Tibial nerve (tissue), 4 donors: ENCODE results near the gene TACSTD2. TPM values are rescaled to one million over a fixed set of nuclear protein-coding genes. Genes with fewer than 3 reads are reported as not detected.
"Not testable (repeated sequence)": the region's sequence is repeated elsewhere in the genome, so short reads cannot be mapped to it uniquely, and the experiment has no call there.

Source experiments
- DNase-seq, 2 donors: peaks; one replicate each; pipeline ENCODE4 v3.0.0-alpha.2; 2019; ENCODE audit warnings: low spot score in 2 of 2
- H3K27ac ChIP-seq, 4 donors: fragments of 200-600 bp; sonication (generic) in 3 of 4; one replicate each; pipeline ENCODE4 v1.5.1; 2017 to 2019; ENCODE audit warnings: mild to moderate bottlenecking in 1 of 4
- H3K27me3 ChIP-seq, 2 donors: fragments of 200-600 bp; sonication (generic) in 1 of 2; one replicate each; pipeline versions ENCODE4 v1.5.1 to v1.6.0; 2017 to 2019
- H3K36me3 ChIP-seq, 3 donors: fragments of 200-600 bp; sonication (generic); one replicate each; pipeline ENCODE4 v1.5.1; 2018 to 2019
- H3K4me1 ChIP-seq, 4 donors: fragments of 200-600 bp; sonication (generic) in 3 of 4; one replicate each; pipeline ENCODE4 v1.5.1; 2017 to 2019
- H3K4me3 ChIP-seq, 4 donors: fragments of 200-600 bp; sonication (generic) in 3 of 4; one replicate each; pipeline ENCODE4 v1.5.1; 2017 to 2019; ENCODE audit warnings: mild to moderate bottlenecking in 1 of 4, moderate library complexity in 1 of 4
- H3K9me3 ChIP-seq, 4 donors: fragments of 200-600 bp; sonication (generic) in 3 of 4; one replicate each; pipeline ENCODE4 v1.5.1; 2017 to 2019
- CTCF ChIP-seq, 5 experiments: fragments of 200-600 bp in 3 of 5; fragments of 450-650 bp in 2 of 5; sonication (generic) in 3 of 5; IDR thresholded peaks; one replicate each; pipeline ENCODE4 v1.5.1; 2016 to 2019; ENCODE audit warnings: antibody characterized with exemption in 5 of 5, mild to moderate bottlenecking in 3 of 5, moderate library complexity in 2 of 5
- EP300 ChIP-seq, 2 donors: sonication (generic); formaldehyde crosslinking; IDR thresholded peaks; one replicate each; pipeline ENCODE4 v1.6.1; 2017; ENCODE audit warnings: antibody characterized with exemption in 2 of 2, mild to moderate bottlenecking in 1 of 2
- POLR2A ChIP-seq, 2 donors: fragments of 450-650 bp; IDR thresholded peaks; one replicate each; pipeline ENCODE4 v1.6.1; 2017; ENCODE audit warnings: antibody characterized with exemption in 2 of 2, mild to moderate bottlenecking in 2 of 2, moderate library complexity in 2 of 2
- WGBS, 2 donors: methylation state at CpG; one replicate each; pipeline ENCODE4 v1.1.5; 2018; 5-methylcytosine and 5-hydroxymethylcytosine counted together
- total RNA-seq, 4 donors: library from RNA; depleted of rRNA; stranded (reverse); fragments of >200 nt; gene quantifications; one replicate each; pipeline ENCODE4 v1.1.0, GENCODE V29; 2016

TACSTD2 gene
- 10 to 100 TPM in 1 of 4 donors, 1 to 10 TPM in 3; 5.3 to 11.6 (median 7.9) TPM for total RNA-seq

GRCh38 chr1:58576727-58577653, at the start of gene TACSTD2:
TACSTD2 (minus strand) TSS chr1:58577252; CDS start chr1:58577156, 96 bp downstream.
- H3K4me1 ChIP-seq: peaks cover 0 to 26% (median 10%) of the 10 kb centered on the region in 4 donors
- no peak for DNase-seq
- peaks cover 0 to 52% of the 10 kb centered on the region in 2 donors for H3K27me3 ChIP-seq
- H3K36me3 ChIP-seq: no peaks in the 10 kb centered on the region
- no peaks in the 10 kb centered on the region for H3K9me3 ChIP-seq
- TF ChIP-seq EP300 (IDR thresholded peaks at IDR 0.05) (no peak), CTCF (IDR thresholded peaks at IDR 0.05) (no peak), POLR2A (IDR thresholded peaks at IDR 0.05) (no peak)
- 15 to 19% methylated on average over 36 to 61 of the region's 107 CpGs for WGBS, 2 donors
- H3K4me3 ChIP-seq: peak within 1 kb of the TSS; percentile 30 to 46 (median 34)
- H3K27ac ChIP-seq: peak within 1 kb of the TSS in 3 of 4 donors; percentile 22 to 46 (median 27)

GRCh38 chr1:58626293-58626692, 49.2 kb upstream of the TACSTD2 start:
- H3K27ac ChIP-seq: no peak overlapping the region
- H3K4me1 ChIP-seq: no peaks in the 10 kb centered on the region
- no peaks in the 10 kb centered on the region for H3K9me3 ChIP-seq
- no peaks in the 10 kb centered on the region for H3K27me3 ChIP-seq
- no peak for DNase-seq
- no peak overlapping the region for H3K4me3 ChIP-seq
- H3K36me3 ChIP-seq: no peaks in the 10 kb centered on the region
- TF ChIP-seq POLR2A (IDR thresholded peaks at IDR 0.05) (no peak), EP300 (IDR thresholded peaks at IDR 0.05) (no peak), CTCF (IDR thresholded peaks at IDR 0.05) (no peak)

GRCh38 chr1:58623259-58623658, 46.2 kb upstream of the TACSTD2 start:
- H3K27ac ChIP-seq, H3K4me3 ChIP-seq, DNase-seq, H3K36me3 ChIP-seq, H3K27me3 ChIP-seq, H3K9me3 ChIP-seq: not testable (repeated sequence)
- peaks cover 0 to 12% (median 5%) of the 10 kb centered on the region in 4 donors for H3K4me1 ChIP-seq
- 87 to 97% methylated on average over 12 to 15 of the region's 27 CpGs for WGBS, 2 donors

GRCh38 chr1:58622571-58622970, 45.5 kb upstream of the TACSTD2 start:
- no peak for TF ChIP-seq CTCF (IDR thresholded peaks at IDR 0.05)
- no peak for TF ChIP-seq EP300 (IDR thresholded peaks at IDR 0.05)
- TF ChIP-seq POLR2A (IDR thresholded peaks at IDR 0.05): no peak
- H3K36me3 ChIP-seq: no peaks in the 10 kb centered on the region
- H3K4me1 ChIP-seq: peaks cover 0 to 16% (median 11%) of the 10 kb centered on the region in 4 donors
- 89 to 91% methylated on average over 6 of the region's 6 CpGs for WGBS, 2 donors
- H3K27me3 ChIP-seq: no peaks in the 10 kb centered on the region
- DNase-seq: no peak
- H3K9me3 ChIP-seq: no peaks in the 10 kb centered on the region
- no peak overlapping the region for H3K27ac ChIP-seq
- no peak overlapping the region for H3K4me3 ChIP-seq

GRCh38 chr1:58621391-58621790, 44.3 kb upstream of the TACSTD2 start:
- Histone ChIP-seq H3K4me3 (no peak overlapping the region), H3K4me1 (peaks cover 0 to 16% (median 13%) of the 10 kb centered on the region in 4 donors), H3K27me3 (no peaks in the 10 kb centered on the region), H3K9me3 (no peaks in the 10 kb centered on the region), H3K27ac (no peak overlapping the region), H3K36me3 (no peaks in the 10 kb centered on the region)
- no peak for DNase-seq
- TF ChIP-seq POLR2A (IDR thresholded peaks at IDR 0.05): no peak
- TF ChIP-seq CTCF (IDR thresholded peaks at IDR 0.05): no peak
- WGBS, 2 donors: 82 to 85% methylated on average over 3 of the region's 3 CpGs
